Epithelial cell of proximal tubule (primary cell): ENCODE measurements around the gene EMSY. TPM values are rescaled to one million over a fixed set of nuclear protein-coding genes. Genes with fewer than 3 reads are reported as not detected.

Experiments used
- DNase-seq: peaks from one replicate; pipeline ENCODE4 v3.0.0-alpha.2; 2011; ENCODE audit warnings: low read depth
- H3K4me3 ChIP-seq: 2 replicates; pipeline ENCODE4 v1.5.1; 2011; ENCODE audit warnings: low read depth, mild to moderate bottlenecking, low read length
- total RNA-seq: library from RNA; depleted of rRNA; stranded (reverse); fragments of >200 nt; gene quantifications from 2 replicates; pipeline ENCODE4 v1.2.3, GENCODE V29; 2015
- TF ChIP-seq, protein P1 (sequence below): conservative IDR thresholded peaks from 2 replicates; pipeline ENCODE4 v1.5.1; 2012; ENCODE audit warnings: low read depth, mild to moderate bottlenecking, low read length

The EMSY gene
- total RNA-seq, 1 donor from 2014 or later = 7.8 TPM

DNA sequence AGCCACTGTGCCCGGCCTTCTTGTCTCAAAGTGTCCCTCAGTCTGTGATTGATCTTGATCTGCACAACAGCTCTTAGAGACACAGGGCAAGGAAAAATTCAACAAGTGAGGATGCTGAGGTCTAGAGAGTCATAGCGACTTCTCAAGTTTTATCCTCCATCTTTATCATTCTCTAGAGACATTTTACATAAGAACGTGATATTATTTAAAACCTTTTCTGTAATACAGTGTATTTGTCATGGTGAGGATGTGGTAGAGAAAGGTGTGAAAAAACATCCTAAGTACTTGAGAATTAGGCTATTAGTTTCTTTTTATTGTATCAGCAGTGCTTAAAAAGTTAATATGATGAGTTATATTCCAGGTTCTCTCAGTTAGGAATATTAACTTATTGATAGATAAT is 50.2 kb downstream of the EMSY start:
- TF ChIP-seq, protein P1, sequence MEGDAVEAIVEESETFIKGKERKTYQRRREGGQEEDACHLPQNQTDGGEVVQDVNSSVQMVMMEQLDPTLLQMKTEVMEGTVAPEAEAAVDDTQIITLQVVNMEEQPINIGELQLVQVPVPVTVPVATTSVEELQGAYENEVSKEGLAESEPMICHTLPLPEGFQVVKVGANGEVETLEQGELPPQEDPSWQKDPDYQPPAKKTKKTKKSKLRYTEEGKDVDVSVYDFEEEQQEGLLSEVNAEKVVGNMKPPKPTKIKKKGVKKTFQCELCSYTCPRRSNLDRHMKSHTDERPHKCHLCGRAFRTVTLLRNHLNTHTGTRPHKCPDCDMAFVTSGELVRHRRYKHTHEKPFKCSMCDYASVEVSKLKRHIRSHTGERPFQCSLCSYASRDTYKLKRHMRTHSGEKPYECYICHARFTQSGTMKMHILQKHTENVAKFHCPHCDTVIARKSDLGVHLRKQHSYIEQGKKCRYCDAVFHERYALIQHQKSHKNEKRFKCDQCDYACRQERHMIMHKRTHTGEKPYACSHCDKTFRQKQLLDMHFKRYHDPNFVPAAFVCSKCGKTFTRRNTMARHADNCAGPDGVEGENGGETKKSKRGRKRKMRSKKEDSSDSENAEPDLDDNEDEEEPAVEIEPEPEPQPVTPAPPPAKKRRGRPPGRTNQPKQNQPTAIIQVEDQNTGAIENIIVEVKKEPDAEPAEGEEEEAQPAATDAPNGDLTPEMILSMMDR = no peak
- no peak overlapping the region for H3K4me3 ChIP-seq
- DNase-seq = no peak

DNA sequence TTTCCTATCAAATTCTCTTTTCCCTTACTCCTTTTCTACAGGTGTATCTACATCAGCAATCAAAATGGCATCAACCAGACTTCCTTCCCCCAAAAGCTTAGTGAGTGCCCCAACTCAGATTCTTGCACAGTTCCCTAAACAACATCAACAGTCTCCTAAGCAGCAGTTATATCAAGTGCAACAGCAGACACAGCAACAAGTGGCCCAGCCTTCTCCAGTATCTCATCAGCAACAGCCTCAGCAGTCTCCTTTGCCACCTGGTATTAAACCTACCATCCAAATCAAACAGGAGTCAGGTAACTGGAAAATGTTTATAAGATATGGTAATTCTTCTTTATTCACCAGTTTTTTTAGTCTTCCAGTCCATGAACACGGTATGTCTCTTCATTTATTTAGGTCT is 51.4 kb downstream of the EMSY start:
- DNase-seq = no peak
- TF ChIP-seq, protein P1 = no peak
- H3K4me3 ChIP-seq = no peak overlapping the region

DNA sequence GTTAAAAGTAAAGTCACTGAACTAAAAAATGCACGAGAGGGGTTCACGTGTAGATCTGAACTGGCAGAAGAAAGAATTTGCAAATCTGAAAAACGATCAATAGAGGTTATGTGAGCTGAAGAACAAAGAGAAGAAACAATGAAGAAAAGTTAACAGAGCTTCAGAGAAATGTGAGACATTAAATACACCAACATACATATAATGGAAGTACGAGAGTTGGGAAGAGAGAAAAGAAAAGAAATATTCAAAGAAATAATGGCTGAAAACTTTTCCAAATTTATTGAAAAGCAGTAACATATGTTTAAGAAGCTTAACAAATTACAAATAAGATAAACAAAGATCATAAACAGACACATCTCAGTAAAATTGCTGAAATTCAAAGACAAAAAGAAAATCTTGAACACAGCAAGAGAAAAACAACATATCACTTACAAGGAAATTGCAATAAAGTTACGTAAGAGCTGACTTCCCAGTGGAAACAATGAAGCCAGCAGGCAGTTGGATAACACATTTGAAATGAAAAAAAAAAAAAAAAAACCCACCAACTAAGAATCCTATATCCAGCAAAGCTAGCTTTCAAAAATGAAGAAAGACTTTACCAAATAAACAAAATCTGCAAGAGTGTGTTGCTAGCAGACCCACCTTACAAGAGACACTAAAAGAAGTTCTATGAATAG is 56.8 kb downstream of the EMSY start:
- DNase-seq = no peak
- no peak overlapping the region for H3K4me3 ChIP-seq
- TF ChIP-seq, protein P1 = no peak

DNA sequence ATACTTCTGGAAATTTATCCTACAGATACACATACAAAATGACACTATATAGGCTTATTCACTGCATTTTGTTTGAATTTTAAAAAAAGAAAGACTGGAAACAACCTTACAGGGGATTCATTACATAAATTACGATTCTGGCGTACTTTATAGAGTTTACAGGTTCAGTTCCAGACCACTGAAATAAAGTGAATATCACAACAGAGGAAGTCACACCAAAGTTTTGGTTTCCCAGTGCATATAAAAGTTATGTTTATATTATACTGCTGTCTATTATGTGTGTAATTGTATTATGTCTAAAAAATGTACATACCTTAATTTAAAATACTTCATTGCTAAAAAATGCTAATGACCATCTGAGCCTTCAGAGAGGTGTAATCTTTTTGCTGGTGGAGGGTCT is 62.0 kb downstream of the EMSY start:
- TF ChIP-seq, protein P1 = no peak
- DNase-seq = no peak
- no peak overlapping the region for H3K4me3 ChIP-seq

DNA sequence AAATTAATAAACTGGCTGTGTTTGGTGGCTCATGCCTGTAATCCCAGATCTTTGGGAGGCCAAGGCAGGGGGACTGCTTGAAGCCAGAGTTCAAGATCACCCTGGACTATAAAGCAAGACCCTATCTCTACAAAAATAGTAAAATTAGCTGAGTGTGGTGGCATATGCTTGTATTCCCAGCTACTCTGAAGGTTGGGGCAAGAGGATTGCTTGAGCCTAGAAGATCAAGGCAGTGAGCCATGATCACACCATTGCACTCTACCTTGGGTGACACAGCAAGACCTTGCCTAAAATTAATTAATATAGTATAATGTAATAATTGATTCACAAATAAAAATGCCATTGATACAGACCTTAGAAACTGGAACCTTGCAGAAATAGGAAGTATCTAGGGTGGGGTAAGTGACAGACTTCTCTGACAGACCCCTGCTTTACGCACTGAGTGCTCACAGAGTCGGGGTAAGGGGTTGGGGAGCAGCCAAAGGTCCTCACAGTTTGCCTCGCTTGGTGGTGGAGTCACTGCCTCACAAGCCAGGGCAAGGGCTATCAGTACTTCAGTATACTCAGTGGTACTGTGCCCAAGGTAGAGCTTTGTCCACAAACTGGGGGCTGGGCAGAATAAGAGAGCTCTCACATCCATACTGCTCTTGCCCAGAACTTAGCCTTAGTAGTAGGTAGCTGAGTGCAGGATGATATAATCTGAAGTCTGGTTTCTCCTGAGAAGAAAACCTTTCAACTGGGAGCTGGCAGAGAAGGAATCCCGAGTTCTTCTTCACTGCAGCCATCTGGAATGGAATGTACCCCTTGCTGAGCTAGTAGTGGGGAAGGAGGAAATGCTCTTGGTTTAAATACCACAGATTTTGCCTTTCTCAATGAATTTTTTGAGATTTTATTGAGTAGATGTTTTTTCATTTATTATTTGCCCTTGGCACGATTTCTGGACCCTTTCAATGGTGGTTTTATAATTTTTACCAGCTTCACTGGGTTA is 65.5 kb downstream of the EMSY start:
- no peak overlapping the region for H3K4me3 ChIP-seq
- TF ChIP-seq, protein P1 = no peak
- peak; percentile 22 for DNase-seq

DNA sequence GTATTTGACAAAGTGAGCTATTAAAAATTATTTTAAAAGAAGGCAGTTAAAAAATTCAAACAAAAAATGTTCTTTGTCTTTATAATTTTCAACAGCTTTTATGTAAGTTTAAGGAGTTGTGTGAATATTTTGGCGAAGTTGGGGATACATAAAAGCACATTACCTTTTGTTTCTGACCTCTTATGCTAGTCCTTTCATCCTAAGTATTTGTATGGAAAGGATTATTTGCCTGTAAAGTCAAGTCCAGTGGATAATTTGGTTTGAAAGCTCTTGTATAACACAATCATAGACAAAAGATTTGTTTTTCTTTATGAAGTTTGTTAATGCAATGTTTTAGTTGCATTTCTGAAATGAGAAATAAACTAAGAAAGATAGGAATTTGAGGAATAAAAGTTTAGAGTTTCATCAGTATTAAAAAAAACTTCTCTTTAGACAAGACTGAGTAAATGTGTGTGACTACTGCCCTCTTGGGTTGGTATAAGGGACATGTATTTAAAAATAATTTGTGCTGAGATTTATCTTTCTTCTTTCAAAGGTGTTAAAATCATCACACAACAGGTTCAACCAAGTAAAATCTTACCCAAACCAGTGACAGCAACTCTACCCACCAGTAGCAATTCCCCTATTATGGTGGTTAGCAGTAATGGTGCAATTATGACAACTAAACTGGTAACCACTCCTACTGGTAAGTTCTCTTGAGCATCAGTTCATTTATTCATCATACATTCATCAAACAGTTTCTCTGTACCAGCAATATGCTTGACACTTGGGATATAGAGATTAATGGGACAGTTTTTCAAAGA is 68.2 kb downstream of the EMSY start:
- DNase-seq = peak; percentile 6
- H3K4me3 ChIP-seq = no peak overlapping the region
- TF ChIP-seq, protein P1 = peak; percentile 46
